ENCODE measurements around the gene EIF3K. TPM values are rescaled to one million over a fixed set of nuclear protein-coding genes. Genes with fewer than 3 reads are reported as not detected.
A peak's percentile ranks its signal among the peaks of the same experiment; 100 is the strongest.

EIF3K gene
- total RNA-seq, 1 experiment from 2014 or later: 320 TPM

DNA sequence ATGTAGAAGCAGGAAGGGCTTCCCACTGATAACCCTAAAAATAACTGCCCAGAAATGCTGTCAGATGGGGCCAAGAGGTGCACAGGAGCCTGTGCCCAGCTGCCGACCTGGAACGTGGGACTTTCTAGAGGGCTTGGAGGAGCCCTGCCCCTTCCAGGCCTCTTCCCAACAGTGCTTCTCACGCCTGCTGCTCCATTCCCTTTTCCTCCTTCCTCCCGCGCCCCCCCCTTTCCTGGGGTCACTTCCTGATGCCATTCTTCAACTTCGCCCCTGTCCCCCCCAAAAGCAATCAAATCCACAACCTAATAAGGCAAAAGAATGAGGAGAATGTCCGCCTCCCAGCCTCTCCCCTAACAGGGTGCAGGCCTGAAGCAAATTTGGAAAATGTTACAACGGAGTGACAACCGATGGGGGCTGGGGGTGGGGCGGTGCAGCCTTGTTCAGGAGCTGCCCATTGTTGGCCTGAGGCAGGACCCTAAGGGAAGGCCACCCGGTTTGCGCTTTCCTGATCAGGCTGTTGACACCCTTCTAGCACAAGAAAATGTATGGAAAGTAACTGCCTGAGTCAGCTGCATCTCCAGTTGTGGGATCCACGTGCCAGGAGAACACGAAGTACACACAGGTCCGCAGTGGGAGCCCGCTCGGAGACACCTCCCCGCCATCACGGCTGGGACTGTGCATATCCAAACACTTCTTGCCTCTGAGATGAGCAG is 47.1 kb downstream of the EIF3K start:
- peak; percentile 77 for DNase-seq (ENCODE audit: low read depth)

DNA sequence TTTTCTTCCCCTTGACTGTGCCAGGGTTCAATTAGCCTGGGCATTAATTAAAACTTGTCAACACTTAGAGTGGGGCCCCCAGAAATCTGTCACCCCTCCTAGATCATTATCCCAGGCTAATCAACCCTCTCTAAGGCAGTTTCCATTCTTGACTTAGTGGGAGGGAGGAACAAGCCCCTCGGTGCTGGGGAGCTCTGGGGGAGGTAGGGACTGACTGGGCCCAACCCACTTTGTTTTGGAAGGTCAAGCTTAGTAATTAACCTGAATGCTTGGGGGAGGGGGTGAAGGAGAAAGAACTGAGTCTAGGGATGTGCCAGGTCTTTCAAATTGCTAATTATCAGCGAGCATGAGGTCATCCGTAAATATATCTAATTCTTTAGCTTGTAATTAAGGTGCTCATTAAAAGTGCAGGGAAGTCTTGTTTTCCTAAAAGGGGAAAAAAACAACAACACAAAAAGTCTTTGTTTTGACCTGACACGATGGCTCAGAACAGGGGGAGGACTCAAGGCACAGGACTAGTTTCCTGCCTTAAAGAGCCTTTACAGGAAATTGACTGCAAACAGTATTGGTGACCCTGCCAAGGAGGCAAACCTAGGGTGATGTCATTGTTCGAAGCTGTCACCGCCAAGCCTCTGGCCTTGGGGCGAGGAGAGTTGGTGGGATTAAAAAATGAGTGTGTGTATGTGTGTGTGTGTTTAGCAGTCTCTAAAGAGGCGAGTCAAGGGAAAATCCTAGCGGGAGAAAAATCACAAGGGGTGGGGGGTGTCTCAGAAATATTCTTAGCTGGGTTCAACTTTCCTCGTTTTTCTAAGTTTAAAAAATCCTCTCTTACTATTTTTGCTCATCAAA is 47.9 kb downstream of the EIF3K start:
- DNase-seq (ENCODE audit: low read depth): peak; percentile 73

DNA sequence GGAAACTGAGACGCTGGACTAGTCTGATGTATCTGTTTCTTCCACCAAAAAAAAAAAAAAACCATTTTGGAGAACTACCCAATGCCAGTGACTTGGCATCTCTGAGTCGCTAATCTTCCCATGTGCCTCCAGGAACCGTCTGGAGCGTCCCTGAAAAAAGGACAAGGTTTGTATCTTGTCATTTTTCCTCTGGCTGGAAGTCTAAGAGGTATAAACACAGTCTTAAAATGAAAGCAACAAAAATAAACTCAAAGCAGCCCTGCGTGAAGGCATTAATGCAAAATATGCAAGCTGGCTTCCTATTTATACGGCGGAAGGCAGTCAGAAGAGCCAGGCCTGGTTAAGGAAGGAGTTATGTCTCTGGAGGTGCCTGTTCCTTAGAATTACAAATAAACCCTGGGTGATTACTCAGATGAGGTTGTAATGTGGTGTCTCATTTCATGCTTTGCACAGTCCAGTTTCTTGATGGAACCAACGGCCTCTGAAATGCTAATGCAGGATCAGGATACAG is 48.7 kb downstream of the EIF3K start:
- DNase-seq (ENCODE audit: low read depth): peak; percentile 77

DNA sequence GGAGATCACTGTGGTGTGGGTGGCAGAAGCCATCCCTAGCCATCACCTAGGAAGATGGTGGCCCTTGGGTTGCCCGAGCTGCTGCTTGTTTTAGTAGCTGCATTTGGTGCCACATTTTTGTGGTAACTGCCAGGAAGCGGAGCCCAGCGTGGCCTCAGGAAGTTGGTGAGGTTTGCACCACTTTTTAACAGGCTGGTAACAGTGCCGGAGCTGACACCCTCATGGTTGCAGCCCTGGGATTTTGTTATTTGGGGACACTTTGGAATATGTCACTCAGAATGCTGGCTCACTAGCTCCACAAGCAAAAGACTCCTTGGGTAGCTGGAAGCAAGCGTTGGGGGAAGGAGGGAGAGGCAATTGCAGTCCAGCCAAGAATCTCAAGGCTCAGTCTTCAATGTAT is 50.6 kb downstream of the EIF3K start:
- DNase-seq (ENCODE audit: low read depth): no peak

DNA sequence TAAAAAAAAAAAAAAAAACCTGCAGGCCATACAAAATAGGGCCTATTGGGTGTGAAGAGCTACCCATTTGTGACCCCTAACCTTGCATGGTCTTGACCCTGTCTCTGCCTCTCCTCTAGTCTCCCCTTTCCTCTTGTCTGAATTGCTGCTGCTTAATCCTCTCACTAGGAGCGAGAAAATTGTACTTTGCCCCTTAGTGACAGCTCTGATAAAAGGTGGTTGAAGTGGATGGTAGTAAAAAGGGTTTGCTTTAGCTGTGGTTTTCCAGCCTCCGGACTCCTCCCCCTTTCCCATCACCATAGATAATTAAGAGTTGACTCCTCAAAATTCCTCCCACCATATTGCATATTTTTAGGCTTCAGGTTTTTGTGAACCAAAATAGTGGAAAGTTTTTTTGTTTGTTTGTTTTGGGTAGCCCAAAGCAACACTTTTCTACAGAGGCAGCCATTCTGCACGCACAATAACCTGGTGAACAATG is 52.0 kb downstream of the EIF3K start:
- DNase-seq (ENCODE audit: low read depth): peak; percentile 59

DNA sequence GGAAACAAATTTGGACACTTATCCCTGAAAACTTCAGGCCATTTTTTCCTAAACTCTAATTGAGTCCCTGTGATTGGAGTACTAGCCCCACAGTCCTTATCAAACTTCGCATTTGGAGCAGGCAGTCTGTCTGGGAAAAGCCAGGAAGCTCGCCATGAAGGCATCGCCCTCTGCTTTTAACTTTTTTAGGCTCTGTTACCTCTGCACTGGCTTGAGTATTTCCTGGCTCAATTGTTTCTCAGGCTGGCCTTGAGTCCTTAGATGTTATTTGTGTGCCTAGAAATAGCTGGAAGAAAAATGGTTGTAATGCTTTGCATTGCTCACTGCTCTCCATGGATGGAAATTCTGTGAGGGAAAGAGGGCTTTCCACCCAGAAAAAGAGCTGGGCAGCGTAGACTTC is 52.7 kb downstream of the EIF3K start:
- DNase-seq (ENCODE audit: low read depth): no peak

DNA sequence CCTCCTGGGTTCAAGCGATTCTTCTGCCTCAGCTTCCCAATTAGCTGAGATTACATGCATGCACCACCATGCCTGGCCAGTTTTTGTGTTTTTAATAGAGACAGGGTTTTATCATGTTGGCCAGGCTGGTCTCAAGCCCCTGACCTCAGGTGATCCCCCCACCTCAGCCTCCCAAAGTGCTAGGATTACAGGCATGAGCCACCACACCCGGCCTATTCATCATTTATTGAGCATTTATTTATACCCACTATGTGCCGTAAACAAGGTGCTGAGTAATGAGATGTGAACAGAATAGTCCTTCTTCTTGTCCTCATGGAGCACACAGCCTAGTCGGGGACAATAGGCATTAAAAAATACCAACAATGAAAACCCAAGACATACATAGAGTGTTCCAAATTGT is 54.0 kb downstream of the EIF3K start:
- no peak for DNase-seq (ENCODE audit: low read depth)

DNA sequence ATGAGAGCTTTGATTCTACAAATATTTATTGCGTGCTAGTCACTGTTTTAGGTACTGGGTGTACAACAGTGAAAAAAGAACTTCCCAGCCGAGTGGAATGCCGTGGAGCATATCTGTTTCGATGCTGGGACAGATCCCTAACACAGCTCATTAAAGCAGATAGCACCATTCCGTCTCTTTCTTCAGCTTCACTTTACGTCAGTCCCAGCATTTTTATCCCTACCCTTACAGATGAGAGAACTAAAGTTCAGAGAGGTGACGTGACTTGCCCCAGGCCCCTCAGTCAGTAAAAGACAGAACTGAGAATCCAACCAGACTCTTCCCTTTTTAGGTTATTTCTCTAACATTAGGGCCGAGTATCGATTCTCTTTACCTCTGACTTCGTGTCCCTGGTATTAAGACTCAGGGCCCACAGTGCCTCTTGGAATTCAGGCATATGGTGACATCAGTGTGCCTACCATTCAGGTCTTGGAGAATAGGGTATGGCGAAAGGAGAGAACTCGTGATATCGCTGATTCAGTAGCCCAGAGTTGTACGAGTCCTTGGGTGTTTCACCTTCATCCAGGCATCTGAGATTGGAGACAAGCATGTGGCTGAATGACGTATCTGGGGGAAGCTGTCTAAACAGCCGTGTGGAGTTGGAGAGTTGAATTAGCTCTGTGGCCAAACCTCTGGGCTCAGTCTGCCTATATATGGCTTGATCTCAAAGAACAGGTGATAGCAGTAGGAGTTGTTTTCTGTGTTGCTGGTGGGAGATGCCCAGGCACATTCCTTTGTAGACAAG is 55.6 kb downstream of the EIF3K start:
- DNase-seq (ENCODE audit: low read depth): peak; percentile 98

DNA sequence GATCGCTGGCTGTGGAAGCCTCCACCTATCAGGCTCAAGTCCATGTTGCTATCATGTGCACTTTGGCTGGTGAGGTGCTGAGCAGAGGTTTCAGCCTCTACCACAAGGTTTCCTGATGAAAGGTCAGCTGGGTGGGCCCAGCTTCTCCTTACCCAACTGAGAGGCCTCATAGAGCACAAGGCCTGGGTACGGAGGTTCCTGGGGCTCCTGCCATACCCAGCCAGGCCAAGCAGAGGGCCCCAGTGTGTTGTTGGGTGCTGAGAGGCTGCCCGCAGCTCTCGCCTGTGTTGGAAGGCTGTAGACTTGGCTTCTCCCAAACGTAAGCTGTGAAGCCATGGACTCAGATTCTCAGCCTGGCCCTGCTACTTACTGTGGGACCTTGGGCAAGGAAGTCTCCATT is 56.6 kb downstream of the EIF3K start:
- DNase-seq (ENCODE audit: low read depth): no peak

DNA sequence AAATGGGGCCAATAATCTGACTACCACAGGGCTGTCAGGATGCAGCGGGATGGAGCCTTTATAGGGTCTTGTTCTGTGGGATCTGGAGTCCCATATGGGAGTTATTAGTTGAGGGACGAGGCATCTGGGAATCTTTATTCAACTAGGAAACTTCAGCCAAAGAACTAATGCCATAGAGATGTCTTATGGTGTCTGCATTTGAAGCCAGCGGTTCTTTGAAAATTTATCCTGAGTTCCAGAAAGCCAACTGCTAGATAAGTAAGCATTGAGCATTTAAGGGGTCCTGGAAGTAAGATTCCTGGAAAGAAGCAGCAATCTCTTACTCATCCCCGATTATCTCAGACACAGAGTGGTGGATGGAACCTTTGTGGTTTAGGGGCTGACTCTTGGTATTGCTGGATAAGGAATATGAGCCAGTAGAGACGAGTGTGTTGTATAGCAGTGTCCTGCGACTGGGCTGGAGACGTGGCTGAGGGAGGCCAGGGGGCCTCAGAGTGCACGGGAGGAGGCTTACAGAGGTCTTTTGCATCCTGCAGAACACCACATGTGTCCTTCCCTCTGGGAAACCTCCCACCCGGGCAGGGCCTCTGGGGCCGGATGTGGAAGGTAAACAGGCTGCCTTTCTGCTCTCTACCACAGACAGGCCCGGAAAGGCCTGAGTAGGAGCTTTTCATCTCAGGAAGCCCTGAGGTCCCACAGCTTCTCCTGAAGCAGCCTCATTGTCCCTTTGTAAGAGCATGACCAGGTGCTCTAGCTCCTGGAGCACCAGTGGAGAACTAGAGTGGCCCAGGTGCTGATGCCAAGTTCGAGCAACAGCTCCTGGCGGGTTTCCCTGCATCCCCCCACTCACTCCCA is 57.3 kb downstream of the EIF3K start:
- peak; percentile 75 for DNase-seq (ENCODE audit: low read depth)

DNA sequence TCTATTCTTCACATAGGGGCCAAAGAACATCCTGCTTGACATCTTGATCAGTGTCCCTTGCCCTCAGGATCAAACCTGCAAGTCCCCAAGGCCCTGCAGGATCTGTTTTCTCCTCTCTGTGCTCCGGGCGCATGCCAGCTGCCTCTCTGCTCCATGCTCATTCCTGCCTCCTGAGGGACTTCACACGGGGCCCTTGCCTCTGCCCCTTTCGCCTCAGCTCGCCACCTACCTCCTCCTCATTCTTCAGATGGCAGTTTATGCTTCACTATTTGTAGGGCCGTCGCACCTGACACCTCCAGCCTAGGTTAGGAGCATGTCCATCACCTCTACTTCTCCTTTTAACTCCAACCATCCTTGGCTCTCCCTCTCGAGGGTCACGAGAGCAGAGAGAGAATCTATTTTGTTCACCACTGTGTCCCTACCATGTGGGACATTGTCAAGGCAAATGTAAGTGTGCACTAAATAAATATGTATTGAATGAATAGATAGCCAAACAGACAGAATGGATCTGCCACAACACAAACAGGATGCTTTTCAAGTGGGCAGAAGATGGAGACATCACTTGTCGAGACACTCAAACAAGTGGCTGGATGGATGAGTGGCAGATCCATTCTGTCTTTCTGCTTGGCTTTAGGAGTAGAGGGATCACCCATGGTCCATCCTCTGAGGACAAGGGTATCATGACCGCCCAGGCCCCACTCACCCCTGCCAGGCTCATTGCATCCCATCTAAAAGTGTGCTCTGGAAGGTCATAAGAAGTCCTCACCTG is 58.1 kb downstream of the EIF3K start:
- DNase-seq (ENCODE audit: low read depth): no peak

DNA sequence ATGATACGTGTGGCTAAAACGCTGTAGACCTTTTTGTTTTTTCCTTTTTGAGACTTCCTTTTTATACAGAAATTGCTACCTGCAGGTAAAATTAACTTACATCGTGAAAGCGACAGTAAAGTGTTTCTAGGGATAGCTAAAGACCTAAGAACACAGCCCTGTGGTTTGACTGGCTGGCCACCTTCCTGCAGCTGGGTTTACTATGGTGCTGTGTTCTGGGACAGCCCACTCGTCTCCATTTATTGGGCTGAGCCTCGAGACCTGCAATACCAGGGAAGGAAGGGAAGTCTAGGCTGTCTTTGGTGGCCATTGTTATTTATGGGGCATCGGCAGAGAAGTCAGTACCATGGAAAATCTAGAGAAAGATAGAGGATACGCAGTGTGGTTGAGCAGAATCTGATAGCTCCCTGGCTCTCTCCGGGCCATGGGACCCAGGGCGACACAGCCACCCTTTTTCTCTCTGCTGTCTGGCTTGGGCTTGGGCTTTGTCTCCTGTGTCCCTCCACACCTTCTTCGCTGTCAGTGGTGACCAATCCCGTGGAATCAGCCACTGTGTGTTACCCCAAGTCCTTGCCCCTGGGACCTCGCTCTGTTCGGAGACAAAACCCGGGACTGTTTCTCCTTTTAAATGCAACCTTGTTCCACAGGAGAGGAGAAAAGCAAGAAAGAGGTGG is 59.4 kb downstream of the EIF3K start:
- DNase-seq (ENCODE audit: low read depth): no peak

DNA sequence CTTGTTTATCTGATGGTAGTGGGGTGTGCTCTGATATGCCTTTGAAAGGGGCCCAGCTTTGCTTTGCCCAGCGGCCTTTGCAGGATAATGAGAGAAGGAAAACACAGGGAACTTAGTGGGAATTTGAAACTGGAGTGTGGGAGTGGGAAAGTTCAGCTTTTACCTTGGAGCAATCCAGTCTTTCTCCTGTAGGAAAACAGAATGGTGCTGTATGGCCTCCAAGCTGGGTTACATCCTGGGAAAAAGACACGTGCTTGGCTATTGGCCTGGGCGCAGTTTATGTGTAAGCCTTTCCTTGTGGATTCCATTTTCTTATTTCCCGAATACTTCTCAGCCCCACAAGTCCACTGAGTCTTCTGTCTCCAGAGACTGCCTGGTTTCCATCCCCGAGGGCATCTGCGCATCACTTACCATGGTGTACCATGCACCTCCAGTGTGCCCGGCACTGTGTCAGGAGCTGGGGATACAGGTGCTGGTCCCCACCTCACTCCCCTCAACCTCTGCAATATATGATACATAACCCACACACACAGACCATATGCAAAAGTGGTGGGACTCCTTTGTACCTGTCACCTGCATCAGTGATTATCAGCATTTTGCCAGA is 60.0 kb downstream of the EIF3K start:
- no peak for DNase-seq (ENCODE audit: low read depth)

DNA sequence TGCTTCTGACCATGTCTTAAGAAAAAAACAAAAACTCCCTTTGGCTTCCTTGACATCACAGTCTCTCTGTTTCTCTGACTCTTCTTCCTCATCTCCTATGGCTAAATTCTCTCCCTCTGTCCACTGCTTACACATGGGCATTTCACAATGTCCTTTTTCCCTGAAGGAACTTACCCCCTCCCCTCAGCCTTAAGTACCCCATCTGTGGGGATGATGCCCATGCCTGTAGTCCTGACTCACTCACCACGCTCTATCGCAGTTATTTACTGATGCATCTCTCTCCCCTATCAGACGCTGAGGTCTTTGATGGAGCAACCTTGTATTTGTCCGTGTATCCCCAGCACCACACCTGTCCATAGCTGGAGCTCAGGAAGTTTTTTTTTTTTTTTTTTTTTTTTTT is 60.9 kb downstream of the EIF3K start:
- peak; percentile 74 for DNase-seq (ENCODE audit: low read depth)

DNA sequence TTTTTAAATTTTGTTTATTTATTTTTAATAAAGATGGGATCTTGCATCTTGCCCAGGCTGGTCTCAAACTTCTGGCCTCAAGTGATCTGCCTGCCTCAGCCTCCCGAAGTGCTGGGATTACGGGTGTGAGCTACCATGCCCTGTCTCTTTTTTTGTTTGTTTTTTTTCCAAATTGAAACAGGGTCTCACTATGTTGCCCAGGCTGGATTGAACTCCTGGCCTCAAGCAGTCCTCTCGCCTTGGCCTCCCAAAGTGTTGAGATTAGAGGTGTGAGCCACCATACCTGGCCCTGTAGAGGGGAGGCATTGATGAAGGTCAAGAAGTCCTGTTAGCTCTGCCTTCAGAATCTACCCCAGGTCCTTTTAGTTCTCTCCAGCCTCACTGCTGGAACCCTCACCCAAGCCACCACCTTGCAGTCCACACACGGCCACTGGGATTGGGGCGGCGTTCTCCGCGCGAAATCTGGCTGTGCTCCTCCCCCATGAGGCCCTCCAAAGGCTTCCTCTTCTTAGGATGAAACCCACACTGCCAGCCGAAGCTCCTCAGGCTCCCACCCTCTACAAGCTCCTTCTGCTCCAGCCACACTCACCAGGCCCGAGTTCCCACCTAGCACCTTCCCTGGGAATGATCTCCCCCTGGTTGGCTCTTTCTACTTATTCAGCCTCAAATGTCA is 63.3 kb downstream of the EIF3K start:
- DNase-seq (ENCODE audit: low read depth): no peak

DNA sequence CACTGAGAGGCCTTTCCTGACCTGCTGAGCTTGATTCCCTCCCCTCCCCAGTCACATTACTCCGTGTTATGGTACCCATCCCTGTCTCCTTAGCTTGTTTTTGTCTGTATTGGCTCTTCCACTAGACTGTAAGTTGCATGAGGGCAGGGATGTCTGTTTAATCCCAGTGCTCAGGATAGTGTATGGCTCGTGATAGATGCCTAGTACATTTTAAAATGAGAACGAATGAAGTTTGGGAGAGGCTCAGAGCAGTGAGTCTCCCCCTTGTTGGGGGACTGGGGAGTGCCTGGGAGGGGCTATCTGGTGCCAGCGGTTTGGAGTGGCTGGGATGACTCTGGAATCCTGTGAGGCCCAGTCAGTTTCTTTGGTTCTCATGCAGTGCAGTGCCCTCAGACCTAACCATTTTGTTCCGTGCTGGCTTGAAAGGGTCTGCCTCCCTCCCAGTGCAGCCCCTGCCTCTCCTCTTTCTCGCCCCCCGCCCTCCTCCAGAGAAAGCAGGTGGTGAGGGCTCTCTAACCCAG is 63.9 kb downstream of the EIF3K start:
- DNase-seq (ENCODE audit: low read depth): no peak

DNA sequence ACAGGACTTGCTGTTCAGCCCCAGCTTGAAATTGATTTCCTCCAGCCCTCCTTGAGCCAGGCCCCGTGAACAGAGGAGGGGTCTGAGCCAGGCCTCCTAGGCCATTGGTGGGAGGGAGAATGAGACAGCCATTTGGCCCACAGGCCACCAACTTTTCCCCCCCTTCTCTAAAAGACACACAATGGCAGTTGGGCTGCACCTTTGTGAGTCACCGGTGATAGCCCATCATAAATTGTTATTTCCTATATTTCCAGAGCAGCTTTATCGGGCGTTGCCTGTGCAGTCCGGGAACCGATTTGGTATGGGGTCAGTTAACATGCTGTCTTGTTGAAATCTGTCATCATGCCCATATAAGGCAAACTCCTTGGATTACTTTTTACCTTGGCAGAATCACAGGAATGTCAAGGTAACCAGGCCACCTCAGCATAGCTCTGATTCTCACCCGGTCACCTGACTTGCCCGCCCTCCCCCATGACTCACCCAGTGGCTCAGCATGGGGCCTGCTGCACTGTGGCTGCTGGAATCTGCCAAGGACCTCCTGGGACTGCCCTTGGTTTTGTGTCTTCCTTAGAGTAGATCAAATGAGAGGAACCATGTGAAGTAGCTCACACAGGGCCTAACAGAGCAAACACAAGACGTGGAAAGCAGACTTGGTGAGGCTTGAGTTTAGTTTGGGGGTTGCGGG is 64.5 kb downstream of the EIF3K start:
- DNase-seq (ENCODE audit: low read depth): peak; percentile 92

Data from LHCN-M2 (cell line).